GM19099 (cell line): Measurements from ENCODE around the gene LTBP3.
A peak's percentile ranks its signal among the peaks of the same experiment; 100 is the strongest.

ENCODE experiments used
- POLR2A ChIP-seq: IDR thresholded peaks from 3 replicates; pipeline ENCODE4 v1.6.1; 2011; ENCODE audit warnings: low read depth; ENCODE audit not compliant: insufficient read length; ENCODE audit errors: extremely low read depth

LTBP3 gene

GRCh38 chr11:65558002-65558929 is at the start of gene LTBP3:
LTBP3 (minus strand) TSS chr11:65558359; CDS start chr11:65557959, 400 bp downstream.
- TF ChIP-seq POLR2A = peak; percentile 42

DNA sequence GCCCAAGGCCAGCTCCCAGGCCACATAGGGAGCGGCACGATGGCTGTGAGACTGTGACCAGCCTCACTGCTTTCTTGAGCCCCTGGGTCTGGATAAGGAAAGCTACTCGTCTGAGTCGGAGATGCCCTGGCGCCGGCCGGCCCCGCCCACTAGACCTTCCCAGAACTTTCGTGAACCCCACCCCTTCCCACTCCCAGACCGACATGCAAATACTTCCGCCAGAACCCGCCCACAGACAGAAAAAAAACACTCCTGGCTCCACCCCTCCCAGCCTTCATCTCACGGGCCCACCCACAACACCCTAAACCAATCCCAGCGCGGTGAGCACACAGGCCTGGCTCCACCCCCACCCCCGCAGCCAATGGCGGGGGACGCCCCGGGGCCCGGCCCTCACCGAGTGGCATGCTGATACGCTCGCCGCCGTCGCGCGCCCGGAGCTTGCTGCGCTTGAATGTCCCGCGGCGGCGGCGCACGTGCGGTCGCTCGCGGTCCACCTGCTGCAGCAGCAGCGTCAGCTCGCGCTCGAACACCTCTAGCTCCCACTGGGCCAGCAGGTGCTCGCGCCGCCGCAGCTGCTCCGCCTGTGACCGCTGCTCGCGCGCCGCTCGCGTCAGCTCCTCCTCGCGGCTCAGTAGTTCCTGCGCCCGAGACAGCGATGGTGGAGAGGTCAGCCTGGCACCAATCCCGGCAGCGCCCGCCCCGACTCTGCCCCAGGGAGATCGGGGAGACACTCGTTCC is 48.9 kb upstream of the LTBP3 start:
- no peak for TF ChIP-seq POLR2A

- TF ChIP-seq POLR2A = no peak
These were observed 46.1 kb upstream of the LTBP3 start for GRCh38 chr11:65604258-65604657.

DNA sequence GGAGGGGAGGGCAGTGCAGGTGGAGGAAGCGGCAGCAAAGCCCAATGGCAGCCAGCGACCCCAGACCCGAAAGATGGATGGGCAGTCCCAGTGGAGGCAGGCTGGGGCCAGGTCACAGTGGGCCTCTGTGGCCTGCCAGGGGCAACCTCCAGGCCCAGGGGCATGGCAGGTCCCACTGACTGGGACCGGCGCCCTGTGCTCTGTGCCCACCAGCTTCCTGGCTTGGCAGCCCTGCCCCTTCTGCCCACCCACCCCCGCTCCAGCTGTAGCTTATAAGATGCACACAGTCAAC is 41.7 kb upstream of the LTBP3 start:
- no peak for TF ChIP-seq POLR2A

GRCh38 chr11:65599216-65599954 is 41.2 kb upstream of the LTBP3 start:
- TF ChIP-seq POLR2A = no peak

- TF ChIP-seq POLR2A = no peak
These were observed 40.1 kb upstream of the LTBP3 start for GRCh38 chr11:65598258-65598699.

DNA sequence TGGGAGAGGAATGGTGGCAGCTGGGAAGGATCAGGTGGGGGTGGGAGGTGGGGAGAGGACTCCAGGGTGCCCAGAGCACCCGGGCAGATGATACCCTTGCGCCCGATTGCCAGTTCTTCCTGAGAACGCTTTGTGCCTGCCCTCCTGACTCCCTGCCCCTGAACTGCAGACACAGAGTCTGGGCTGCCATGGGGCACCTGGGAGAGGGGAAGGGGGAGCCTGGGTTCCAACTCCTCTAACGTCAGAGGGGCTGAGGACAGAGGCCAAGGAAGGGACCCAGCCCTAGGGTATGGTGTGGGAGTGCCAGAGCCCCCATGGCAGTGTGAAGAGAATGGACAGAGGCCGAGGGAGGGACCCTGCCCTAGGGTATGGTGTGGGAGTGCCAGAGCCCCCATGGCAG is 38.4 kb upstream of the LTBP3 start:
- TF ChIP-seq POLR2A = no peak

GRCh38 chr11:65595543-65596281 is 37.6 kb upstream of the LTBP3 start, which contains the start of gene KCNK7:
KCNK7 (minus strand) TSS chr11:65595800; CDS start chr11:65595772, 28 bp downstream.
- no peak for TF ChIP-seq POLR2A

DNA sequence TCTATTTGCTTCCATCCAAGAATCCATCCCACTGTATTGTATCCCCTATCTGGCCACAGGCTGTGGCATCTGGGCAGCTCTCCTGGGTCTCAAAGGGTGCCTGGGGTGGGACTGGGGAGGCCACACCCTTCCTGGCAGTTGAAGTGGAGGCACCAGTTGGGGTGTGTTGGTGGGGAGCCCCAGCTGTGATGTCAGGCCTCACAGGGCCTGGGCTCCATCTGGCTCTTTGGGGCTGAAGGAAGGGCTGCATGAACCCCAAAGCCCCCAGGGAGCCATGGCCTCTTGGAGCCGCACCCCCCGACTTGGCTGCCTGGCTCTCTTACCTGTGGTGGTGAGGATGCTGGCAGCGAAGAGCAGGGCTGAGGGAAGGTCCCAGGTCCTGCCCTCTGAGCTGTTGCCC is 37.0 kb upstream of the LTBP3 start:
- TF ChIP-seq POLR2A = no peak

GRCh38 chr11:65593518-65594414 is 35.6 kb upstream of the LTBP3 start:
- TF ChIP-seq POLR2A = no peak

- no peak for TF ChIP-seq POLR2A
These were observed 34.8 kb upstream of the LTBP3 start for GRCh38 chr11:65592858-65593517.

DNA sequence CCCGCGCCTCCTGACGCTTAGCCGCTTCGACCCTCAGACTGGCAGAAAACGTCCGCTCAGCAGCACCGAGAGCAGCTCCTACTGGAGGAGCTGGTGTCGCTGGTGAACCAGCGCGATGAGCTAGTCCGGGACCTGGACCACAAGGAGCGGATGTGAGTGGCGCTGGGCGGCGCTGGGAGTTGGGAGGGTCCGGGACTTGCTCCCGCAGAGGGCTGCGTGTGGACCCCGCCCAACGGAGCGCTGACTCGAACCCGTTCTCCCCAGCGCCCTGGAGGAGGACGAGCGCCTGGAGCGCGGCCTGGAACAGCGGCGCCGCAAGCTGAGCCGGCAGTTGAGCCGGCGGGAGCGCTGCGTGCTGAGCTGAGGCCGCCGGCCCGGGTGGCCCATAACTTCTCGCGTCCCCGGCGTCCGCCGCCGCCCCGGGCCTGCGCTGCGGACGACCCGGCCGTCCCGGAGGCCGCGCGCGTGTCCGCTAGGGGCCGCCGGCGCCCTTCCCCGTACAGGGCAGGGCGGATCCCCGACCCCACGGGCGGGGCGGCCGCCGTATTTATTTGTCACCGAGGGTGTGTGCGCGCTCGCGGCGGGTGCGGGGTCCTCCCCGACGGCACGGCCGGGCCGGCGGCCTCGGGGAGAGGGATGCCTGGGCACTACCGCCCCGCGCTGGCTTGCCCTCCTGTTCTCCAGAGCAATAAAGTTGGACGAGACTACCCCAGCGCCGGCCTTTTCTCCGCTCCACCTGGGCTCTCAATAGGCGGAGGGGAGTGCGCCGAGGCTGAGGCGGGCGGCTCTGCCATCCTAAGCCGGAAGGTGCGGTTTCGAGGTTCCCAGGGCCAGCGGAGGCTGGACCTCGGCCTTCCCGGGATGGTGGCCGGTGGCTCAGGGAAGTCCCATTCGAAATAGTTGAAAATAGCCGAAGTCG is 34.0 kb upstream of the LTBP3 start:
- TF ChIP-seq POLR2A = no peak
